DLD1 (cell line): Measurements from ENCODE around the gene TIGD1.
"Not testable (repeated sequence)": the region's sequence is repeated elsewhere in the genome, so short reads cannot be mapped to it uniquely, and the experiment has no call there.

ENCODE experiments used
- in situ Hi-C: cut with HindIII; loops from 2 replicates; pipeline ENCODE4 v1.10.0; 2017; ENCODE audit warnings: low sequenced_read_pairs

The TIGD1 gene

GRCh38 chr2:232573771-232574435 lies 23.5 kb upstream of the TIGD1 start:
- in situ Hi-C loops: no loop called here

GRCh38 chr2:232573042-232573441 lies 22.7 kb upstream of the TIGD1 start:
- in situ Hi-C loops: no loop called here

GRCh38 chr2:232571026-232571474 lies 20.7 kb upstream of the TIGD1 start:
- in situ Hi-C loops: no loop called here

GRCh38 chr2:232570481-232570880 lies 20.1 kb upstream of the TIGD1 start:
- in situ Hi-C loops: not testable (repeated sequence)

- in situ Hi-C loops: no loop called here
These were observed 19.2 kb upstream of the TIGD1 start for GRCh38 chr2:232569541-232569940.

- in situ Hi-C loops: no loop called here
These were observed 17.8 kb upstream of the TIGD1 start for GRCh38 chr2:232568161-232568560.

GRCh38 chr2:232567721-232568120 lies 17.4 kb upstream of the TIGD1 start:
- in situ Hi-C loops: no loop called here

- in situ Hi-C loops: no loop called here
These were observed 13.2 kb upstream of the TIGD1 start for GRCh38 chr2:232563580-232563979.

GRCh38 chr2:232562515-232563151 lies 12.3 kb upstream of the TIGD1 start:
- in situ Hi-C loops: no loop called here

- in situ Hi-C loops: no loop called here
These were observed 6.1 kb upstream of the TIGD1 start for GRCh38 chr2:232556426-232556825.

- in situ Hi-C loops: no loop called here
These were observed 1.4 kb upstream of the TIGD1 start for GRCh38 chr2:232551776-232552175.

- in situ Hi-C loops: no loop called here
These were observed 887 bp upstream of the TIGD1 start for GRCh38 chr2:232551250-232551638.

- in situ Hi-C loops: no loop called here
These were observed 553 bp downstream of the TIGD1 start for GRCh38 chr2:232549655-232550353.

- in situ Hi-C loops: no loop called here
These were observed 2.4 kb downstream of the TIGD1 start for GRCh38 chr2:232547991-232548390.

GRCh38 chr2:232545511-232546375 lies 4.6 kb downstream of the TIGD1 start:
- in situ Hi-C loops: no loop called here

GRCh38 chr2:232544674-232545073 lies 5.7 kb downstream of the TIGD1 start:
- in situ Hi-C loops: no loop called here

- in situ Hi-C loops: no loop called here
These were observed 6.3 kb downstream of the TIGD1 start for GRCh38 chr2:232543928-232544631.

GRCh38 chr2:232543491-232543890 lies 6.9 kb downstream of the TIGD1 start:
- in situ Hi-C loops: no loop called here

- in situ Hi-C loops: no loop called here
These were observed 7.5 kb downstream of the TIGD1 start for GRCh38 chr2:232542715-232543467.
